K562 (cell line): ENCODE data around the gene DGKK. TPM values are rescaled to one million over a fixed set of nuclear protein-coding genes. Genes with fewer than 3 reads are reported as not detected.

Experiments
- ATAC-seq: fragments of 200-7000 bp; cut with Tn5 transposase; 3 replicates; pipeline ENCODE4 v1.9.1; 2020; ENCODE audit warnings: moderate library complexity
- BruUV-seq: library from RNA; stranded (reverse); fragments of 400-500 nt; replicated peaks from 2 replicates; lab custom pipeline; 2021; lab: Mats Ljungman, UMichigan
- CTCF ChIA-PET: fragments of 300-600 bp; formaldehyde crosslinking; extraction: SDS; loops from one replicate; lab custom pipeline; 2021; ENCODE audit warnings: low intra/inter-chr PET ratio; lab: Yijun Ruan, JAX
- POLR2A ChIA-PET: fragments of 300-600, 350-650 bp; sonication (Branson Sonifier 250); formaldehyde crosslinking; extraction: SDS; loops from one replicate; lab custom pipeline; 2021; ENCODE audit warnings: antibody characterized with exemption, inconsistent platforms; lab: Yijun Ruan, JAX
- DNase-seq, 4 experiments: peaks; one replicate each; pipeline versions ENCODE4 v3.0.0 to v3.0.0-alpha.2; 2011 to 2018; ENCODE audit warnings: low spot score in 3 of 4, mixed read lengths in 3 of 4; ENCODE audit errors: extremely low read depth in 1 of 4
- FAIRE-seq: peaks from 2 replicates; lab custom pipeline; 2011; peaks lifted over from hg19 to GRCh38; lab: Jason Lieb, UNC
- H2AFZ ChIP-seq: 2 replicates; pipeline ENCODE4 v1.6.0; 2011; ENCODE audit warnings: low read depth, low read length, control low read depth, inconsistent platforms
- H3K27ac ChIP-seq: fragments of 200-600 bp; 3 replicates; pipeline ENCODE4 v1.8.0; 2011; ENCODE audit warnings: low read depth, mild to moderate bottlenecking, control low read depth, inconsistent platforms, low read length, moderate library complexity, mixed read lengths; ENCODE audit errors: extremely low read depth
- H3K27me3 ChIP-seq, 2 experiments: fragments of 300-600 bp in 1 of 2; 2 replicates in 1 of 2; 3 replicates in 1 of 2; pipeline versions ENCODE4 v1.6.0 to v1.8.0; 2011; ENCODE audit warnings: inconsistent platforms in 2 of 2, low read length in 2 of 2, mild to moderate bottlenecking in 1 of 2, mixed read lengths in 1 of 2, moderate library complexity in 1 of 2; ENCODE audit not compliant: control insufficient read depth in 2 of 2, insufficient read depth in 2 of 2
- H3K36me3 ChIP-seq: fragments of 300-600 bp; 3 replicates; pipeline ENCODE4 v1.8.0; 2011; ENCODE audit warnings: mild to moderate bottlenecking, low read length, inconsistent platforms; ENCODE audit not compliant: control insufficient read depth, insufficient read depth
- H3K4me1 ChIP-seq, 2 experiments: fragments of 200-600 bp in 1 of 2; replicated peaks in 1 of 2; 2 replicates in 1 of 2; 3 replicates in 1 of 2; pipeline versions ENCODE4 v1.5.1 to v1.8.0; 2011; ENCODE audit warnings: inconsistent platforms in 2 of 2, low read length in 2 of 2, mild to moderate bottlenecking in 1 of 2, mixed read lengths in 1 of 2, moderate library complexity in 1 of 2; ENCODE audit not compliant: control insufficient read depth in 2 of 2, insufficient read depth in 2 of 2
- H3K4me2 ChIP-seq: 2 replicates; pipeline ENCODE4 v1.6.1; 2011; ENCODE audit warnings: low read length, control low read depth, inconsistent platforms, mixed read lengths; ENCODE audit not compliant: insufficient read depth
- H3K4me3 ChIP-seq: fragments of 200-600 bp; sonication (generic), shearing (Covaris generic); 2 replicates; pipeline ENCODE4 v1.5.1; 2016; ENCODE audit warnings: control low read depth, inconsistent platforms
- H3K79me2 ChIP-seq: fragments of 200-600 bp; 3 replicates; pipeline ENCODE4 v1.8.0; 2011; ENCODE audit warnings: low read length, inconsistent platforms; ENCODE audit not compliant: control insufficient read depth, insufficient read depth
- H3K9ac ChIP-seq, 2 experiments: 2 replicates each; pipeline versions ENCODE4 v1.6.0 to v1.6.1; 2011; ENCODE audit warnings: low read depth in 2 of 2, low read length in 2 of 2, control low read depth in 1 of 2, inconsistent platforms in 1 of 2, mild to moderate bottlenecking in 1 of 2, mixed read lengths in 1 of 2; ENCODE audit not compliant: insufficient read depth in 1 of 2
- H3K9me1 ChIP-seq: one replicate; pipeline ENCODE4 v1.6.0; 2011; ENCODE audit warnings: inconsistent platforms, mild to moderate bottlenecking, low read length, moderate library complexity; ENCODE audit not compliant: control insufficient read depth, insufficient read depth
- H3K9me3 ChIP-seq: replicated peaks from 2 replicates; pipeline ENCODE4 v1.5.1; 2011; ENCODE audit warnings: low read depth, low read length, inconsistent platforms; ENCODE audit not compliant: control insufficient read depth, insufficient read depth
- H4K20me1 ChIP-seq: replicated peaks from 2 replicates; pipeline ENCODE4 v1.6.1; 2011; ENCODE audit warnings: low read length, inconsistent platforms, mixed read lengths; ENCODE audit not compliant: control insufficient read depth, insufficient read depth
- MCM5 ChIP-seq: fragments of 450-650 bp; IDR thresholded peaks from 2 replicates; pipeline ENCODE4 v1.6.1; 2016; ENCODE audit warnings: low read depth
- RBBP5 ChIP-seq: fragments of 200-600 bp; sonication (generic); IDR thresholded peaks from 2 replicates; pipeline ENCODE4 v1.6.1; 2012; ENCODE audit warnings: borderline replicate concordance, mild to moderate bottlenecking, low read length, control low read depth, inconsistent platforms; ENCODE audit not compliant: insufficient read depth, poor library complexity, severe bottlenecking
- TCF7L2 ChIP-seq: fragments of 150-350 bp; IDR thresholded peaks from 2 replicates; pipeline ENCODE4 v1.6.1; 2016; ENCODE audit warnings: low read depth, mild to moderate bottlenecking, low read length, moderate library complexity
- WGBS: fragments of 100-300 bp; shearing (Covaris generic); methylation state at CpG from one replicate; pipeline ENCODE4 v1.1.6; 2016; ENCODE audit warnings: low coverage, mixed read lengths; ENCODE audit not compliant: insufficient coverage; ENCODE audit errors: missing lambda C conversion rate; 5-methylcytosine and 5-hydroxymethylcytosine counted together
- in situ Hi-C: fragments of 300-500 bp; cut with MboI; formaldehyde crosslinking; loops from 4 replicates; pipeline ENCODE4 v1.15.0; 2018; ENCODE audit warnings: inconsistent platforms, mixed read lengths
- intact Hi-C: fragments of 100-400 bp; cut with micrococcal nuclease; formaldehyde crosslinking; loops from 2 replicates; pipeline ENCODE4 v1.14.2; 2022
- polyA plus RNA-seq, 8 experiments: library from polyadenylated mRNA; depleted of rRNA in 4 of 8; stranded (reverse) in 5 of 8; unstranded in 3 of 8; fragments of >200 nt; fragmentation: Nextera tagmentation in 2 of 8; fragmentation: Illumina TruSeq in 1 of 8; extraction: Ambion mirVana in 2 of 8; extraction: Trizol in 1 of 8; gene quantifications; 2 replicates each; pipeline versions ENCODE4 v1.2.1 to v1.2.3, GENCODE V29; 2011 to 2014; ENCODE audit warnings: inconsistent platforms in 1 of 8, missing spikeins in 1 of 8
- total RNA-seq, 7 experiments: library from RNA; depleted of rRNA in 6 of 7; stranded (reverse); fragments of >200 nt in 6 of 7; fragmentation: Illumina TruSeq in 2 of 7; extraction: Trizol in 2 of 7; gene quantifications; 2 replicates each; pipeline versions ENCODE4 v1.2.1 to v1.2.3, GENCODE V29; 2011 to 2021; ENCODE audit warnings: low replicate concordance in 1 of 7
- TF ChIP-seq, protein P1 (sequence below): fragments of 250-450 bp; sonication (Bioruptor Pico); IDR thresholded peaks from 2 replicates; pipeline ENCODE4 v1.4.0; 2020; ENCODE audit warnings: mild to moderate bottlenecking, moderate library complexity

The DGKK gene
- total and polyA plus RNA-seq, 9 of the 15 experiments (the other 6 are each of a cell fraction or from before 2014, with no cell fraction given), result not detected

- H3K9me3 ChIP-seq, result no peaks in the 10 kb centered on the region
- H3K27me3 ChIP-seq, result peaks cover 0 to 15% of the 10 kb centered on the region in 2 experiments; a peak in 1 of 5 replicates
- POLR2A ChIA-PET, result interaction anchor here (0.6 kb wide), 1 partner anchor 116 kb away, joined by 3 read pairs; no protein-coding TSS in a partner anchor
- 59% methylated on average over 3 of the region's 24 CpGs for WGBS
- no TSS peak for BruUV-seq
- H2AFZ ChIP-seq, result no peak overlapping the region
- ATAC-seq, result no peak
- no peak overlapping the region for H3K27ac ChIP-seq
- no peak overlapping the region for H3K4me2 ChIP-seq
- TF ChIP-seq RBBP5 (no peak), MCM5 (no peak), TCF7L2 (no peak)
- TF ChIP-seq, protein P1, sequence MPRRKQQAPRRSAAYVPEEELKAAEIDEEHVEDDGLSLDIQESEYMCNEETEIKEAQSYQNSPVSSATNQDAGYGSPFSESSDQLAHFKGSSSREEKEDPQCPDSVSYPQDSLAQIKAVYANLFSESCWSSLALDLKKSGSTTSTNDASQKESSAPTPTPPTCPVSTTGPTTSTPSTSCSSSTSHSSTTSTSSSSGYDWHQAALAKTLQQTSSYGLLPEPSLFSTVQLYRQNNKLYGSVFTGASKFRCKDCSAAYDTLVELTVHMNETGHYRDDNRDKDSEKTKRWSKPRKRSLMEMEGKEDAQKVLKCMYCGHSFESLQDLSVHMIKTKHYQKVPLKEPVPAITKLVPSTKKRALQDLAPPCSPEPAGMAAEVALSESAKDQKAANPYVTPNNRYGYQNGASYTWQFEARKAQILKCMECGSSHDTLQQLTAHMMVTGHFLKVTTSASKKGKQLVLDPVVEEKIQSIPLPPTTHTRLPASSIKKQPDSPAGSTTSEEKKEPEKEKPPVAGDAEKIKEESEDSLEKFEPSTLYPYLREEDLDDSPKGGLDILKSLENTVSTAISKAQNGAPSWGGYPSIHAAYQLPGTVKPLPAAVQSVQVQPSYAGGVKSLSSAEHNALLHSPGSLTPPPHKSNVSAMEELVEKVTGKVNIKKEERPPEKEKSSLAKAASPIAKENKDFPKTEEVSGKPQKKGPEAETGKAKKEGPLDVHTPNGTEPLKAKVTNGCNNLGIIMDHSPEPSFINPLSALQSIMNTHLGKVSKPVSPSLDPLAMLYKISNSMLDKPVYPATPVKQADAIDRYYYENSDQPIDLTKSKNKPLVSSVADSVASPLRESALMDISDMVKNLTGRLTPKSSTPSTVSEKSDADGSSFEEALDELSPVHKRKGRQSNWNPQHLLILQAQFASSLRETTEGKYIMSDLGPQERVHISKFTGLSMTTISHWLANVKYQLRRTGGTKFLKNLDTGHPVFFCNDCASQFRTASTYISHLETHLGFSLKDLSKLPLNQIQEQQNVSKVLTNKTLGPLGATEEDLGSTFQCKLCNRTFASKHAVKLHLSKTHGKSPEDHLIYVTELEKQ (CRISPR knock-in tag), result no peak
- TF ChIP-seq, all 486 proteins: peak for 0
- Histone ChIP-seq H3K79me2 (no peaks in the 10 kb centered on the region), H3K9ac (no peak overlapping the region), H4K20me1 (no peaks in the 10 kb centered on the region), H3K4me1 (peaks cover 0 to 5% of the 10 kb centered on the region in 2 experiments; a peak in 1 of 5 replicates), H3K36me3 (no peaks in the 10 kb centered on the region), H3K4me3 (no peak overlapping the region), H3K9me1 (no peaks in the 10 kb centered on the region)
- DNase-seq, result no peak
- in situ Hi-C loops (no loop called here), intact Hi-C loops (no loop called here)
- CTCF ChIA-PET, result no interaction called here
- no peak for FAIRE-seq
These were observed 1.4 kb downstream of the DGKK start for GRCh38 chrX:50469206-50469605.
